Psoas muscle (tissue), 8 donors: ENCODE measurements around the gene PXYLP1. TPM values are rescaled to one million over a fixed set of nuclear protein-coding genes. Genes with fewer than 3 reads are reported as not detected.

Experiments
- ATAC-seq, 4 donors: fragments of 200-7000 bp; cut with Tn5 transposase; one replicate each; pipeline ENCODE4 v1.9.1; 2020; ENCODE audit warnings: moderate library complexity in 3 of 4, mild to moderate bottlenecking in 2 of 4
- DNase-seq, 2 donors: peaks; one replicate each; pipeline ENCODE4 v3.0.0-alpha.2; 2020
- H3K27ac ChIP-seq: fragments of 200-600 bp; one replicate; pipeline ENCODE4 v1.8.0; 2022
- H3K27me3 ChIP-seq, 3 donors: fragments of 200-600 bp in 1 of 3; one replicate each; pipeline versions ENCODE4 v1.6.1 to v1.8.0; 2013 to 2022; ENCODE audit warnings: low read length in 2 of 3, mild to moderate bottlenecking in 2 of 3, moderate library complexity in 1 of 3; ENCODE audit not compliant: insufficient read depth in 3 of 3
- H3K36me3 ChIP-seq, 2 donors: fragments of 200-600 bp in 1 of 2; one replicate each; pipeline versions ENCODE4 v1.6.1 to v1.8.0; 2013 to 2022; ENCODE audit warnings: low read depth in 1 of 2, mild to moderate bottlenecking in 1 of 2, moderate library complexity in 1 of 2; ENCODE audit not compliant: insufficient read depth in 1 of 2
- H3K4me1 ChIP-seq: fragments of 200-600 bp; one replicate; pipeline ENCODE4 v1.8.0; 2022
- H3K4me3 ChIP-seq: fragments of 200-600 bp; one replicate; pipeline ENCODE4 v1.8.0; 2022; ENCODE audit warnings: mild to moderate bottlenecking
- H3K9me3 ChIP-seq: fragments of 200-600 bp; one replicate; pipeline ENCODE4 v1.8.0; 2022
- WGBS, 3 donors: extraction: QIAGEN DNeasy Blood & Tissue Kit; methylation state at CpG; one replicate each; pipeline versions ENCODE4 v1.1.6 to v1.1.7; 2013; 5-methylcytosine and 5-hydroxymethylcytosine counted together
- intact Hi-C, 2 donors: fragments of 100-400 bp; cut with DNase I; formaldehyde crosslinking; loops; one replicate each; pipeline versions ENCODE4 v1.11.0 to v1.14.2; 2022
- polyA plus RNA-seq, 3 donors: library from polyadenylated mRNA; stranded (reverse); fragments of 200-250 nt; gene quantifications; one replicate each; pipeline ENCODE4 v1.2.3, GENCODE V29; 2013
- total RNA-seq, 4 donors: library from RNA; stranded (reverse); fragmentation: NEBNext Ultra II Directional in 2 of 4; extraction: Animal tissue kit (Norgen Biotek cat#: 25700) in 2 of 4; gene quantifications; one replicate each; pipeline versions ENCODE4 v1.2.1 to v1.2.4, GENCODE V29; 2021 to 2023
- TF ChIP-seq, protein P1 (sequence below): fragments of 200-600 bp; IDR thresholded peaks from one replicate; pipeline ENCODE4 v1.8.0; 2022; ENCODE audit warnings: antibody characterized with exemption
- donor health status: healthy with polysubstance abuse.
- donor health status: DM: no; HTN: no; CAD: no; lungs with moderate emphysema.
- donor health status: Bipolar disorder and iron deficiency.
- donor health status: healthy.
- donor health status: DM: yes; HTN: yes; CAD: no.
- donor health status: DM: no; HTN: no; CAD: no.
- donor health status: DM: no; HTN: no; CAD: no.
- donor health status: DM: yes; HTN: yes; CAD: no.

PXYLP1 gene
- total and polyA plus RNA-seq, 7 donors, result 0.83 to 6.8 (median 1.8) TPM

DNA sequence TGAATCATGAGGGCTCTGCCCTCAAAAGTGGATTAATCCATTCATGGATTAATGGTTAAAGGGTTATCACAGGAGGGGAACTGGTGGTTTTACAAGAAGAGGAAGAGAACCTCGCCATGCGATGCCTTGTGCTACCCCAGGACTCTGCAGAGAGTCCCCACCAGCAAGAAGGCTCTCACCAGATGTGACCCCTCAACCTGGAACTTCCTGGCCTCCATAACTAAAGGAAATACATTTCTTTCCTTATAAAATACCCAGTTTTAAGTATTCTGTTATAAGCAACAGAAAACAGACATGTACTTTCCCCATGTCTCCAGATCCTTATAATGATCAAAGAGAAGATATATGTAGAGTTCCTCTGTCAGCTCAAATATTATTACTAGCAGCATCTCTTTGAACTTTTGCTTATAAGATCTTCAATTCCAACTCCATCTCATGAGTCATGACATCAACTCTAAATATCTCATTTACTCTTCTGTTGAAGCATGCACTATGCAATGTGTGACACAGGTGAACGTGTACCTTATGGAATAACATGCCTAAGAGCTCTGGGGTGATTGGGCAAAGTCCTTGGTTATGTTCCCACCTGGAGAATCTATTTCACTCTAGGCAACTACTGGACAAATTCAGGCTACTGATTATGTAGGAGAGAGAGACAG, 99.2 kb downstream of the PXYLP1 start:
- ATAC-seq, result no peak
- TF ChIP-seq, protein P1, sequence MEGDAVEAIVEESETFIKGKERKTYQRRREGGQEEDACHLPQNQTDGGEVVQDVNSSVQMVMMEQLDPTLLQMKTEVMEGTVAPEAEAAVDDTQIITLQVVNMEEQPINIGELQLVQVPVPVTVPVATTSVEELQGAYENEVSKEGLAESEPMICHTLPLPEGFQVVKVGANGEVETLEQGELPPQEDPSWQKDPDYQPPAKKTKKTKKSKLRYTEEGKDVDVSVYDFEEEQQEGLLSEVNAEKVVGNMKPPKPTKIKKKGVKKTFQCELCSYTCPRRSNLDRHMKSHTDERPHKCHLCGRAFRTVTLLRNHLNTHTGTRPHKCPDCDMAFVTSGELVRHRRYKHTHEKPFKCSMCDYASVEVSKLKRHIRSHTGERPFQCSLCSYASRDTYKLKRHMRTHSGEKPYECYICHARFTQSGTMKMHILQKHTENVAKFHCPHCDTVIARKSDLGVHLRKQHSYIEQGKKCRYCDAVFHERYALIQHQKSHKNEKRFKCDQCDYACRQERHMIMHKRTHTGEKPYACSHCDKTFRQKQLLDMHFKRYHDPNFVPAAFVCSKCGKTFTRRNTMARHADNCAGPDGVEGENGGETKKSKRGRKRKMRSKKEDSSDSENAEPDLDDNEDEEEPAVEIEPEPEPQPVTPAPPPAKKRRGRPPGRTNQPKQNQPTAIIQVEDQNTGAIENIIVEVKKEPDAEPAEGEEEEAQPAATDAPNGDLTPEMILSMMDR, result no peak
- no peak for DNase-seq
- Histone ChIP-seq H3K9me3 (no peaks in the 10 kb centered on the region), H3K36me3 (no peaks in the 10 kb centered on the region), H3K4me3 (no peak overlapping the region), H3K4me1 (no peaks in the 10 kb centered on the region), H3K27me3 (no peaks in the 10 kb centered on the region), H3K27ac (peak overlapping the region; percentile 13)
- WGBS, 3 donors, result 91 to 97% (median 93%) methylated on average over 3 of the region's 3 CpGs
- intact Hi-C loops, result no loop called here

- intact Hi-C loops, result no loop called here
- Histone ChIP-seq H3K4me3 (no peak overlapping the region), H3K9me3 (no peaks in the 10 kb centered on the region), H3K27me3 (no peaks in the 10 kb centered on the region), H3K36me3 (no peaks in the 10 kb centered on the region), H3K27ac (peak overlapping the region; percentile 20), H3K4me1 (no peaks in the 10 kb centered on the region)
- TF ChIP-seq, protein P1, result no peak
- DNase-seq (peak; percentile 84 to 88), ATAC-seq (peak; percentile 68 to 87 (median 84))
- 42 to 52% (median 44%) methylated on average over 9 of the region's 9 CpGs for WGBS, 3 donors
Observed at GRCh38 chr3:141331377-141332318, 100.0 kb downstream of the PXYLP1 start.

DNA sequence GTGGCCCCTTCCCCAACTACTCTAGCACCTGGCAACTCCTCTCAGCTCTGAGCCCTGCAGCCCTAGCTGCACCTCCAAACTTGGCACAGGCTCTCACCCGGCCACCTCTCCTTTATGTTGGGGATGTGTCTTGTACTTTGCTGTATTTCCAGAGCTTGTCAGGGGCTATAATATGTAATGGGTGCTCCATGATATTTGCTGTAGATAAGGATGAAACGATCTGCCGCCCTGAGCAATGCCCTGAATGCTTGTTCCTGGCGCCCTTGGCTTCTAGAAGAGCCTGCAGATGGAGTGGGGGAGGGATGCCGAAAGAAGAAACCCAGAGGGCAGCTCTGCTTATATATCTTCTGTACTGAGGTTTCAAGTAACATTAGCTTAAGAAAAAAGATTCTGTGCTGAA, 100.8 kb downstream of the PXYLP1 start:
- 85 to 92% (median 91%) methylated on average over 5 of the region's 5 CpGs for WGBS, 3 donors
- Histone ChIP-seq H3K27ac (peak overlapping the region; percentile 20), H3K9me3 (no peaks in the 10 kb centered on the region), H3K4me3 (no peak overlapping the region), H3K27me3 (no peaks in the 10 kb centered on the region), H3K4me1 (no peaks in the 10 kb centered on the region), H3K36me3 (no peaks in the 10 kb centered on the region)
- intact Hi-C loops, result no loop called here
- ATAC-seq, result no peak
- TF ChIP-seq, protein P1, result no peak
- DNase-seq, result no peak

GRCh38 chr3:141333836-141334626, 102.4 kb downstream of the PXYLP1 start:
- no peak overlapping the region for H3K4me3 ChIP-seq
- no peaks in the 10 kb centered on the region for H3K4me1 ChIP-seq
- H3K36me3 ChIP-seq, result no peaks in the 10 kb centered on the region
- DNase-seq, result no peak
- no peak for ATAC-seq
- H3K27me3 ChIP-seq, result no peaks in the 10 kb centered on the region
- intact Hi-C loops, result no loop called here
- TF ChIP-seq, protein P1, result no peak
- WGBS, 3 donors, result 93 to 94% (median 94%) methylated on average over 3 of the region's 3 CpGs
- no peaks in the 10 kb centered on the region for H3K9me3 ChIP-seq
- no peak overlapping the region for H3K27ac ChIP-seq
